SJSA1 (cell line): ENCODE results near the gene OR51B2. TPM values are rescaled to one million over a fixed set of nuclear protein-coding genes. Genes with fewer than 3 reads are reported as not detected.
"Not testable (repeated sequence)": the region's sequence is repeated elsewhere in the genome, so short reads cannot be mapped to it uniquely, and the experiment has no call there.

Experiments used
- DNase-seq, 2 experiments: peaks; one replicate each; pipeline ENCODE4 v3.0.0-alpha.2; 2015 to 2020; ENCODE audit warnings: low spot score in 2 of 2, low read depth in 1 of 2
- H3K27ac ChIP-seq: fragments of 250-450 bp; sonication (Bioruptor Pico); 2 replicates; pipeline ENCODE4 v1.5.1; 2020; ENCODE audit warnings: mild to moderate bottlenecking, moderate library complexity
- H3K27me3 ChIP-seq: fragments of 250-450 bp; sonication (Bioruptor Pico); replicated peaks from 2 replicates; pipeline ENCODE4 v1.5.1; 2020; ENCODE audit warnings: mild to moderate bottlenecking, moderate library complexity
- H3K36me3 ChIP-seq: fragments of 250-450 bp; sonication (Bioruptor Pico); 2 replicates; pipeline ENCODE4 v1.5.1; 2020; ENCODE audit warnings: mild to moderate bottlenecking
- H3K4me1 ChIP-seq: fragments of 250-450 bp; sonication (Bioruptor Pico); replicated peaks from 2 replicates; pipeline ENCODE4 v1.6.1; 2021; ENCODE audit warnings: mild to moderate bottlenecking
- H3K4me3 ChIP-seq: fragments of 250-450 bp; sonication (Bioruptor Pico); 2 replicates; pipeline ENCODE4 v1.5.1; 2020; ENCODE audit warnings: mild to moderate bottlenecking
- H3K9me3 ChIP-seq: fragments of 250-450 bp; sonication (Bioruptor Pico); replicated peaks from 2 replicates; pipeline ENCODE4 v1.5.1; 2020; ENCODE audit warnings: mild to moderate bottlenecking
- total RNA-seq: library from RNA; depleted of rRNA; stranded (reverse); fragments of >200 nt; shearing (Covaris generic); gene quantifications from 2 replicates; pipeline ENCODE4 v1.2.3, GENCODE V29; 2014

The OR51B2 gene
- total RNA-seq, 1 experiment from 2014 or later, result not detected

- Histone ChIP-seq H3K27ac (peak within 1 kb of the TSS; percentile 94), H3K27me3 (no peaks in the 10 kb centered on the region), H3K9me3 (no peaks in the 10 kb centered on the region), H3K4me1 (peaks cover 38% of the 10 kb centered on the region), H3K4me3 (no peak within 1 kb of the TSS), H3K36me3 (no peaks in the 10 kb centered on the region)
- DNase-seq, result peak in 1 of 2 experiments; percentile 87
These were observed 19.6 kb upstream of the OR51B2 start, which contains the start of gene OR51B5 for GRCh38 chr11:5343474-5344335. Gene OR51B5 (minus strand): TSS chr11:5343524. CDS start chr11:5343524, 0 bp downstream.

DNA sequence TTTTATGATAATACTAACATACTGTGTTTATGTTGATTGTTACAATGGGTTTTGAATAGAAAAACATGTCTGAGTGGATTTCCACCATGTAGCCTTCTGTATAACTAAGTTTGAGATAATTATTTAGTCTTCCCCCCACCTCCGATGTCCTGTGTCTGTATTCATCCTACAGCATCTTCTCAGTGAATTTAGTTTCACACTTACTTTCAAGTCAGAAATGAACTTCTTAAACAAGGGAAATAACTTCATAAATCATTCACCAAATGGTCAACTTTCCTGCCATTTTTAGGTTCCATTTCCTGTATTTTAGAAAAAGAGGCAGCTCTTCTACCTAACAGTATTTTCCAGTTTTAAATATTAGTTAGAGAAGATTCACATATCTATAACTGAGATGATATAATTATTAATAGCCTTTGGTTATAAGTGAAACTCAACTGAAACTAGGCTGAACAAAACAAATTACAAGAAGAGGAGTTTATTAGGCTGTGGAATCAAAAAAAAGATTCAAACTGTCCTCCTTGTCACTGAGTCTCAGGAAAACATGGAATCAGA lies 15.8 kb upstream of the OR51B2 start:
- Histone ChIP-seq H3K9me3 (no peaks in the 10 kb centered on the region), H3K27me3 (no peaks in the 10 kb centered on the region), H3K4me1 (peaks cover 25% of the 10 kb centered on the region), H3K36me3 (no peaks in the 10 kb centered on the region), H3K4me3 (no peak overlapping the region), H3K27ac (no peak overlapping the region)
- no peak for DNase-seq

DNA sequence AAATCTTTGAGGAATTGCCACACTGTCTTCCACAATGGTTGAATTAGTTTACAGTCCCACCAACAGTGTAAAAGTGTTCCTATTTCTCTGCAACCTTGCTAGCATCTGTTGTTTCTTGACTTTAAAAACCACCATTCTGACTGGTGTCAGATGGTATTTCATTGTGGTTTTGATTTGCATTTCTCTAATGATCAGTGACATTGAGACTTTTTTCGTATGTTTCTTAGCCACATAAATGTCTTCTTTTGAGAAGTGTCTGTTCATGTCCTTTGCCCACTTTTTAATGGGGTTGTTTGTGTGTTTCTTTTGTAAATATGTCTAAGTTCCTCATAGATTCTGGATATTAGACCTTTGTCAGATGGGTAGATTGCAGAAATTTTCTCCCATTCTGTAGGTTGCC lies 13.2 kb upstream of the OR51B2 start:
- not testable (repeated sequence) for H3K4me3 ChIP-seq, DNase-seq, H3K27me3 ChIP-seq, H3K36me3 ChIP-seq, H3K9me3 ChIP-seq, H3K27ac ChIP-seq, H3K4me1 ChIP-seq

GRCh38 chr11:5336331-5336730 lies 12.2 kb upstream of the OR51B2 start:
- Histone ChIP-seq H3K4me1 (peaks cover 9% of the 10 kb centered on the region), H3K9me3 (no peaks in the 10 kb centered on the region), H3K27me3 (no peaks in the 10 kb centered on the region), H3K27ac (no peak overlapping the region), H3K4me3 (no peak overlapping the region), H3K36me3 (no peaks in the 10 kb centered on the region)
- DNase-seq, result no peak

- H3K4me3 ChIP-seq, result no peak overlapping the region
- no peaks in the 10 kb centered on the region for H3K9me3 ChIP-seq
- H3K27me3 ChIP-seq, result no peaks in the 10 kb centered on the region
- no peak overlapping the region for H3K27ac ChIP-seq
- no peaks in the 10 kb centered on the region for H3K36me3 ChIP-seq
- no peak for DNase-seq
- H3K4me1 ChIP-seq, result peaks cover 9% of the 10 kb centered on the region
These were observed 11.1 kb upstream of the OR51B2 start for GRCh38 chr11:5335170-5335569.

DNA sequence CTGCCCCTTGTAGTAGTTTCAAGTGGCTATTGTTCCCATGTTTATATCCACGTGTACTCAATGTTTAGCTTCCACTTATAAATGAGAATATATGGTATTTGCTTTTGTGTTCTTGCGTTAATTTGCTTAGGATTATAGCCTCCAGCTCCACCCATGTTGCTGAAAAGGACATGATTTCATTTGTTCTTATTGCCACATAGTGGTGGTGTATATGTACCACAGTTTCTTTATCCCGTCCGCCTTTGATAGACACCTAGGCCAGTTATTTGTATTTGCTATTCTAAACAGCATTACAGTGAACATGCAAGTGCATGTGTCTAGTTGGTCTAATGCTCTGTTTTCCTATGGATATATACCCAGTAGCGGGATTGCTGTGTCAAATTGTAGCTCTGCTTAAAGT lies 6.8 kb downstream of the OR51B2 start:
- H3K27me3 ChIP-seq, result 0 out of 2 replicates have a peak, but pooled peaks cover 3% of the 10 kb centered on the region
- H3K9me3 ChIP-seq, result no peaks in the 10 kb centered on the region
- H3K36me3 ChIP-seq, result no peaks in the 10 kb centered on the region
- no peak overlapping the region for H3K4me3 ChIP-seq
- H3K27ac ChIP-seq, result no peak overlapping the region
- no peaks in the 10 kb centered on the region for H3K4me1 ChIP-seq
- DNase-seq, result no peak

- not testable (repeated sequence) for H3K27ac ChIP-seq, H3K4me1 ChIP-seq, H3K36me3 ChIP-seq, H3K27me3 ChIP-seq, H3K9me3 ChIP-seq, H3K4me3 ChIP-seq, DNase-seq
These were observed 10.6 kb downstream of the OR51B2 start for GRCh38 chr11:5313326-5314023.

- H3K4me3 ChIP-seq, result no peak overlapping the region
- H3K27ac ChIP-seq, result no peak overlapping the region
- H3K4me1 ChIP-seq, result no peaks in the 10 kb centered on the region
- DNase-seq, result no peak
- H3K27me3 ChIP-seq, result 0 out of 2 replicates have a peak, but pooled peaks cover 3% of the 10 kb centered on the region
- no peaks in the 10 kb centered on the region for H3K9me3 ChIP-seq
- H3K36me3 ChIP-seq, result no peaks in the 10 kb centered on the region
These were observed 13.7 kb downstream of the OR51B2 start for GRCh38 chr11:5310423-5310822.

- no peaks in the 10 kb centered on the region for H3K36me3 ChIP-seq
- no peak for DNase-seq
- H3K4me1 ChIP-seq, result no peaks in the 10 kb centered on the region
- no peak overlapping the region for H3K27ac ChIP-seq
- 0 out of 2 replicates have a peak, but pooled peaks cover 3% of the 10 kb centered on the region for H3K27me3 ChIP-seq
- no peaks in the 10 kb centered on the region for H3K9me3 ChIP-seq
- H3K4me3 ChIP-seq, result no peak overlapping the region
These were observed 16.7 kb downstream of the OR51B2 start for GRCh38 chr11:5307256-5308019.

DNA sequence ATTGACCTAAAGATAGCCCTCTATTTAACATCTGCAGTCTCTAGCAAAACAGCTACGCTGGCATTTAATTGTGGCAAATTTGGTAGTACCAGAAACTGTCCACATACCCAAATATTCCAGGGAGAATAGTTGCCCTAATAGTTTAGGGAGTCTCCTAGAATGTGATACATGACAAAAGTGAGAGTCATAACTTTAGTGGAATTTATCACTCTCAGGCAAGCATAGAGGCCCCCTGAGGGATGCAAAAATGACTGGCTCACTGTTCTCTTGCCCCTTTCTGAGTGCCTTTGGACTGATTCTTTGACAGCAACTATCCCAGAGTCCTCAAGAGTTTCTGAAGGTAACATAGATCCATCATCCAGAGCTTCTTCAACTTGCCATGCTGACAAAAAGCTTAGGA lies 20.1 kb downstream of the OR51B2 start:
- H3K9me3 ChIP-seq, result no peaks in the 10 kb centered on the region
- no peak overlapping the region for H3K4me3 ChIP-seq
- H3K27ac ChIP-seq, result no peak overlapping the region
- no peaks in the 10 kb centered on the region for H3K4me1 ChIP-seq
- DNase-seq, result no peak
- 0 out of 2 replicates have a peak, but pooled peaks cover 3% of the 10 kb centered on the region for H3K27me3 ChIP-seq
- no peaks in the 10 kb centered on the region for H3K36me3 ChIP-seq

GRCh38 chr11:5303626-5304025 lies 20.5 kb downstream of the OR51B2 start:
- H3K4me3 ChIP-seq, result no peak overlapping the region
- H3K27ac ChIP-seq, result no peak overlapping the region
- H3K36me3 ChIP-seq, result no peaks in the 10 kb centered on the region
- DNase-seq, result no peak
- H3K27me3 ChIP-seq, result 0 out of 2 replicates have a peak, but pooled peaks cover 3% of the 10 kb centered on the region
- H3K9me3 ChIP-seq, result no peaks in the 10 kb centered on the region
- H3K4me1 ChIP-seq, result no peaks in the 10 kb centered on the region

- Histone ChIP-seq H3K9me3 (no peaks in the 10 kb centered on the region), H3K4me1 (no peaks in the 10 kb centered on the region), H3K36me3 (no peaks in the 10 kb centered on the region), H3K27me3 (peaks cover 5% of the 10 kb centered on the region), H3K27ac (no peak within 1 kb of the TSS), H3K4me3 (no peak within 1 kb of the TSS)
- no peak for DNase-seq
These were observed 22.3 kb downstream of the OR51B2 start, which contains the start of gene OR51B4 for GRCh38 chr11:5301846-5302245. Gene OR51B4 (minus strand): TSS chr11:5301946. CDS start chr11:5301946, 0 bp downstream.

GRCh38 chr11:5300251-5300650 lies 23.8 kb downstream of the OR51B2 start:
- Histone ChIP-seq H3K27ac (no peak overlapping the region), H3K4me1 (no peaks in the 10 kb centered on the region), H3K4me3 (no peak overlapping the region), H3K36me3 (no peaks in the 10 kb centered on the region), H3K9me3 (no peaks in the 10 kb centered on the region), H3K27me3 (peaks cover 9% of the 10 kb centered on the region)
- no peak for DNase-seq
